Right ventricle myocardium inferior (tissue), 1 donor: ENCODE data around the gene KCTD11. TPM values are rescaled to one million over a fixed set of nuclear protein-coding genes. Genes with fewer than 3 reads are reported as not detected.
"Not testable (repeated sequence)": the region's sequence is repeated elsewhere in the genome, so short reads cannot be mapped to it uniquely, and the experiment has no call there.

Source experiments
- ATAC-seq: fragments of 200-7000 bp; cut with Tn5 transposase; one replicate; pipeline ENCODE4 v1.9.1; 2020; ENCODE audit warnings: mild to moderate bottlenecking, moderate library complexity
- DNase-seq: peaks from one replicate; pipeline ENCODE4 v3.0.0; 2021; ENCODE audit errors: missing footprints
- intact Hi-C: fragments of 100-400 bp; cut with DNase I; formaldehyde crosslinking; loops from one replicate; pipeline ENCODE4 v1.11.0; 2022
- total RNA-seq: library from RNA; stranded (reverse); fragmentation: NEBNext Ultra II Directional; extraction: Animal tissue kit (Norgen Biotek cat#: 25700); gene quantifications from one replicate; pipeline ENCODE4 v1.2.1, GENCODE V29; 2021
- donor health status: DM: no; HTN: yes; CAD: no; lungs with severe emphysema.

KCTD11 gene
- total RNA-seq, 1 donor from 2014 or later = 4.7 TPM

GRCh38 chr17:7318121-7318860, 33.7 kb upstream of the KCTD11 start:
- intact Hi-C loops = loop anchor here (5.0 kb wide), 1 partner anchor 74 kb away; the partner anchor contains the start of gene PLSCR3
- ATAC-seq (no peak), DNase-seq (no peak)

GRCh38 chr17:7321466-7321865, 30.5 kb upstream of the KCTD11 start:
- no peak for ATAC-seq
- intact Hi-C loops = loop anchor here (10.0 kb wide), 1 partner anchor 263 kb away; the partner anchor contains the start of gene MPDU1
- peak; percentile 33 for DNase-seq

DNA sequence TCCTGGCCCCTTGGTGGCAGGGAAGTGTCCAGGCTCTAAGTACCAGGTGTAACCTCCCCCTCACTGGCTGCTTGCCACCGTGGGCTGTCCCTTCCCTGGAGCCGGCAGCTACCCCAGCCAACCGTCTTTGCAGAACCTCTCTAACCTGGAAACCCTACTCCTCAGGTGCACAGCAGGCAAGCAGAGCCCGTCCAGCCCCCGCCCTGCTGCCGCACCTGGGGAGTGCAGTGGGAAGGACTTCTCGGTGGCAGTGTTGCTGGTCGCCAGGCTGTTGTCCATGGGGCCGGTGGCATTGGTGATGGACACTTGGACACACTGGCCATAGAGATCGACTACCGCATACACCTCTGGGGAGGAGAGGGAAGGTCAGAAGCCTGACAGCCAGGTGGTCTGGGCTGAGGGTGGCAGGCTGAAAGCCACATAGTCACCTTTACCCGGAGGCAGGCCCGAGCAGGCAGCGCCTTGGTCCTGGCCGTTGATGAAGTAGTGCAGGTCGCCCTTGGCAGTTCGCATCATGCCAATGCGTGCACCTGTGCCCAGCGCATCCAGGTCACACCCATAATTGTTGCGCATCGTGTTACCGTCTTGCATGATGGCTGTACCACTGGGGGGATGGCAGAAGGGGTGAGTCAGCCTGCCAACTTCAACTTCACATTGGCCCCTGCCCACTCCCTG, 29.3 kb upstream of the KCTD11 start:
- intact Hi-C loops = loop anchor here (10.0 kb wide), 1 partner anchor 262 kb away; the partner anchor contains the start of gene MPDU1
- ATAC-seq = no peak
- peak; percentile 27 for DNase-seq

DNA sequence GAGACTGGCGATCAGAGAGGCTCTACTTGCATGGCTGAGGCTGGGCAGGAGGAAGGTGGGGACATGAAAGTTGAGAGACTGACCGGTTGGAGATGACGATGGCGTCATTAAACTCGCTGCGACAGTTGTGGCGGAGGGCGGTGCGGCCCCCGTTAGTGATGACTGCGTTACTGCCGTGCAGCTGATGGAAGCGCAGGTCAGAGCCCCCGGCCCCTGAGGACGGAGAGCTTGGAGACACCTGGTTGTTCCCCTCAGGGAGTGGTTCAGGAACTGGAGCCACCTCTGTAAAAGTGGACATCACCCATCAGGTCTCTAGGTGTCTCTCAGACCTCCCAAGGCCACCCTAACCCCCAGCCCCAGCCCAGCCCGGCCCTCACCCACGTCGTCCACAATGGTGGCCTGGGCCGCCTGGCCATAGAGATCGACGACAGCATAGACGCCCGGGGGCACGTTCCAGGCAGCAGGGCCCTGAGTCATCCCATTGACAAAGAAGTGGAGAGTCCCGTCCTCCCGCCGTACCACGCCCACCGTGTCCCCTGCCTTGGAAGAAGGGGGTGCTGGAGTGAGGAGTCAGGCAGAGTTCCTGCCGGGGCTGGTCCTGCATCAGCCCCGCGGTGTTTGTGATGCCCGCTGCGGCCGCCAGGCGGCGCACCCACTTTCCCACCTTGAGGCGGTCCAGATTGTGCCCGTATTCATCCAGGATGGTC, 28.1 kb upstream of the KCTD11 start:
- intact Hi-C loops = loop anchor here (10.0 kb wide), 1 partner anchor 261 kb away; the partner anchor contains the start of gene MPDU1
- DNase-seq (peak; percentile 78), ATAC-seq (no peak)

GRCh38 chr17:7324438-7324779, 27.6 kb upstream of the KCTD11 start:
- intact Hi-C loops = loop anchor here (10.0 kb wide), 1 partner anchor 260 kb away; the partner anchor contains the start of gene MPDU1
- no peak for DNase-seq
- ATAC-seq = no peak

- no peak for DNase-seq
- ATAC-seq = no peak
- intact Hi-C loops = loop anchor here (10.0 kb wide), 1 partner anchor 260 kb away; the partner anchor contains the start of gene MPDU1
Measured at GRCh38 chr17:7325031-7325528, 26.9 kb upstream of the KCTD11 start.

- DNase-seq (peak; percentile 47), ATAC-seq (no peak)
- intact Hi-C loops = loop anchor here (10.0 kb wide), 1 partner anchor 259 kb away; the partner anchor contains the start of gene MPDU1
Measured at GRCh38 chr17:7326186-7326585, 25.8 kb upstream of the KCTD11 start.

- ATAC-seq = no peak
- intact Hi-C loops = loop anchor here (10.0 kb wide), 1 partner anchor 258 kb away; the partner anchor contains the start of gene MPDU1
- DNase-seq = no peak
Measured at GRCh38 chr17:7327056-7327455, 24.9 kb upstream of the KCTD11 start.

- DNase-seq (no peak), ATAC-seq (no peak)
- intact Hi-C loops = loop anchor here (10.0 kb wide), 1 partner anchor 257 kb away; the partner anchor contains the start of gene MPDU1
Measured at GRCh38 chr17:7327501-7327900, 24.5 kb upstream of the KCTD11 start.

- intact Hi-C loops = loop anchor here (10.0 kb wide), 1 partner anchor 257 kb away; the partner anchor contains the start of gene MPDU1
- DNase-seq (no peak), ATAC-seq (no peak)
Measured at GRCh38 chr17:7328009-7328408, 24.0 kb upstream of the KCTD11 start.

- no peak for DNase-seq
- intact Hi-C loops = loop anchor here (1.0 to 10.0 kb wide), 3 partner anchors 14 to 256 kb away; partner anchors contain the start of genes GPS2 and MPDU1
- ATAC-seq = no peak
Measured at GRCh38 chr17:7328840-7329373, 23.1 kb upstream of the KCTD11 start, which contains the start of gene NEURL4. Gene NEURL4 (minus strand): TSS chr17:7329335. CDS start chr17:7329312, 23 bp downstream.

- peak; percentile 94 for ATAC-seq
- DNase-seq = peak; percentile 99
- intact Hi-C loops = loop anchor here (1.0 to 10.0 kb wide), 3 partner anchors 14 to 255 kb away; partner anchors contain the start of genes GPS2 and MPDU1
Measured at GRCh38 chr17:7329374-7329996, 22.5 kb upstream of the KCTD11 start.

GRCh38 chr17:7329997-7330637, 21.8 kb upstream of the KCTD11 start:
- intact Hi-C loops = loop anchor here (1.0 to 10.0 kb wide), 3 partner anchors 15 to 255 kb away; partner anchors contain the start of genes GPS2 and MPDU1
- ATAC-seq = peak; percentile 70

DNA sequence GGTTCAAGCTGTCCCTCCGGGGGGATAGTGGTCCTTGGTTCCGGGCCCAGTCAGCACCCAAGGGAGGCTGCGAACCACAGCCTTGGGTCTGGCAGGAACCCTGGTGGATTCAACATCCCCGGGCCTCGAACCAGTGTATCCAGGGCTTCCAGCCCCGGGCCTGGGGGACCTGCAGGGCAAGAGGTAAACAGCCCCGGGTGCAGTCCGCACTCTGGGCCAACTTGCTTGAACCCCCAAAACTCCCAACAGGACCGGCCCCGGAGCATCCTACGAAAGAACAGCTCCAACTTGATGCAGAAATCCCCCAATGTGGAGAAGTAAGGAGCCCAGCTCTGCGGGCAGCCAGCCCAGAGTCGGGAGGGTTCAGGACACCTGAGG, 21.3 kb upstream of the KCTD11 start:
- ATAC-seq = no peak
- intact Hi-C loops = no loop called here
- no peak for DNase-seq

More at GRCh38 chr17:7329997-7330637, 21.8 kb upstream of the KCTD11 start:
- DNase-seq = peak; percentile 86

DNA sequence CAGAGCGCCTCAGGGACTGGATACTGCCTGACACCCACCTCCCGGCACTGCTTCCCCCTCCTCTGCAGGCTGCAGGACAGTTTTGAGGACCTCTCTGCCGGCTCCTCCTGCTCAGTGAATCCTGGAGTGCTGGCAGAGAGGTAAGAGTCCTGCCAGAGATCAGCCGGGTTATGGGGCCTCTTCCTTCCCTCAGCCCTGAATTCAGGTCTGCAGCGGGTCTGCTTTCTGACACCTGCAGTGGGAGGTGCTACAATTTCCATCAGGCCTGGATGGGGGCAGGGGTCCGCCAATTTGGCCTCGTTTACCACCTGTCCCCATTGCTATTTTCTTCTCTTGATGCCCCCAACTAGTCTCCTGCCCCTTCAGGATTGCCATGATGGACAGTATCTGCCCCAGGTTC, 19.9 kb upstream of the KCTD11 start:
- DNase-seq (no peak), ATAC-seq (no peak)
- intact Hi-C loops = no loop called here

DNA sequence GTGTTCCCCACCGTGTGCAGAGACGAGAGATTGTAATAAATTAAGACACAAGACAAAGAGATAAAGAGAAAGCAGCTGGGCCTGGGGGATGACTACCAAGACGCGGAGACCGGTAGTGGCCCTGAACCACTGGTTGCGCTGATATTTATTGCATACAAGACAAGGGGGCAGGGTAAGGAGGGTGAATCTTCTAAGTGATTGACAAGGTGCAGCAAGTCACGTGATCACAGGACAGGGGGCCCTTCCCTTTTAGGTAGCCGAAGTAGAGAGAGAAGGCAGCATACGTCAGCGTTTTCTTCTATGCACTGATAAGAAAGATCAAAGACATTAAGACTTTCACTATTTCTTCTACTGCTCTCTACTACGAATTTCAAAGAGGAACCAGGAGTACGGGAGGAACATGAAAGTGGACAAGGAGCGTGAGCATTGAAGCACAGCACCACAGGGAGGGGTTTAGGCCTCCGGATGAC, 19.3 kb upstream of the KCTD11 start:
- intact Hi-C loops, ATAC-seq, DNase-seq: not testable (repeated sequence)

DNA sequence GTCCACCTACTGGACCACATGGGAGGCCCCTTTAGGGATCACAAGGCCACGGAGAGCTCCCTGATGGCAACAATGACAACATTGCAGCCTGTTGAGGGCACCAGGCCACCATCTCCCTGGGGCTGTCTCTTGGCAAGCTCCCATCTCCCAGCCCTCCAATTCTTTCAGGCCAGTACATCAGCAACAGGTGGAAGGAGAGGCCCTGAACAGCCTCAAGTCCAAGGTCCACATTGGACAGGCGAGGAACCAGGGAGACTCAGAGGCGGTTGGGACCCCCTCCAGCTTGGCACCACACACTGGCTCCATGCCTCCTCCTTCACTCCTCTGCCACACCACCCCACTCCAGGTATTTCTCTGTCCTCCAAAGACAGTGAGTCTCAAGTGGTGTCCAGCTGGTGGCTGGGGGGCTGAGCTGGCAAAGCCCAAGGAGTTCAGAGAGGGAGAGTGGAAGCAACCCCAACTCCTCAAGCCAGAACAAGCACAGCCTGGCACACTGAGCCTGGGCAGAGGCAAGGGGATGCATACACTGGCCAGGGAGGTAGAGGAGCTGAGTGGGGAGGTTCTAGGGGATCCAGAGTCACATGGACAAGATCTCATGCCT, 16.9 kb upstream of the KCTD11 start:
- no peak for ATAC-seq
- DNase-seq = peak; percentile 54
- intact Hi-C loops = no loop called here
